Stomach (tissue), 4 donors: Measurements from ENCODE around the gene BTG1.

ENCODE experiments used
- CTCF ChIP-seq, 7 experiments: fragments of 450-650 bp in 4 of 7; fragments of 200-600 bp in 3 of 7; sonication (generic) in 3 of 7; IDR thresholded peaks; one replicate each; pipeline ENCODE4 v1.5.1; 2016 to 2019; ENCODE audit warnings: antibody characterized with exemption in 7 of 7, control low read depth in 2 of 7, mild to moderate bottlenecking in 1 of 7
- POLR2A ChIP-seq, 4 donors: fragments of 450-650 bp; IDR thresholded peaks; one replicate each; pipeline ENCODE4 v1.6.1; 2016; ENCODE audit warnings: antibody characterized with exemption in 4 of 4, control low read depth in 2 of 4, mild to moderate bottlenecking in 1 of 4, moderate library complexity in 1 of 4
- POLR2AphosphoS5 ChIP-seq, 3 donors: sonication (generic); formaldehyde crosslinking; IDR thresholded peaks; one replicate each; pipeline ENCODE4 v1.6.1; 2016; ENCODE audit warnings: antibody characterized with exemption in 3 of 3

- TF ChIP-seq CTCF (IDR thresholded peaks at IDR 0.05) (no peak), POLR2A (IDR thresholded peaks at IDR 0.05) (no peak), POLR2AphosphoS5 (IDR thresholded peaks at IDR 0.05) (no peak)
Observed at GRCh38 chr12:92140896-92141536, 4.6 kb downstream of the BTG1 start.
